Stimulated activated CD4-positive, alpha-beta T cell treated with anti-CD3 and anti-CD28 coated beads, Interleukin-15, amount 100 ng/mL, for 48 hours (primary cell): ENCODE measurements around the gene GRHL3.

Experiments
- DNase-seq, 2 donors: peaks; one replicate each; pipeline ENCODE4 v3.0.0-alpha.2; 2020; ENCODE audit warnings: low read depth in 2 of 2

Gene GRHL3

GRCh38 chr1:24317956-24318614, 1.1 kb upstream of the GRHL3 start:
- DNase-seq: no peak

- DNase-seq: no peak
Observed at GRCh38 chr1:24318615-24319311, 394 bp upstream of the GRHL3 start.

GRCh38 chr1:24319962-24320361, 805 bp downstream of the GRHL3 start:
- no peak for DNase-seq

GRCh38 chr1:24321126-24321525, 2.0 kb downstream of the GRHL3 start:
- no peak for DNase-seq

GRCh38 chr1:24321697-24322469, 2.7 kb downstream of the GRHL3 start:
- peak; percentile 63 to 67 for DNase-seq

GRCh38 chr1:24322470-24323177, 3.5 kb downstream of the GRHL3 start:
- no peak for DNase-seq

GRCh38 chr1:24323281-24323680, 4.1 kb downstream of the GRHL3 start:
- DNase-seq: no peak

- no peak for DNase-seq
Observed at GRCh38 chr1:24324903-24325302, 5.7 kb downstream of the GRHL3 start.

GRCh38 chr1:24325587-24326449, 6.7 kb downstream of the GRHL3 start:
- DNase-seq: no peak

- no peak for DNase-seq
Observed at GRCh38 chr1:24327486-24327885, 8.3 kb downstream of the GRHL3 start.

- no peak for DNase-seq
Observed at GRCh38 chr1:24327891-24328290, 8.7 kb downstream of the GRHL3 start.

GRCh38 chr1:24329331-24329730, 10.2 kb downstream of the GRHL3 start:
- DNase-seq: no peak

- no peak for DNase-seq
Observed at GRCh38 chr1:24329797-24330543, 10.8 kb downstream of the GRHL3 start.

GRCh38 chr1:24331961-24332673, 13.0 kb downstream of the GRHL3 start:
- DNase-seq: no peak

- DNase-seq: no peak
Observed at GRCh38 chr1:24336075-24336474, 16.9 kb downstream of the GRHL3 start.

- no peak for DNase-seq
Observed at GRCh38 chr1:24337455-24337854, 18.3 kb downstream of the GRHL3 start.

GRCh38 chr1:24338447-24338846, 19.3 kb downstream of the GRHL3 start:
- DNase-seq: no peak

GRCh38 chr1:24339996-24340395, 20.8 kb downstream of the GRHL3 start:
- DNase-seq: no peak

GRCh38 chr1:24340770-24341169, 21.6 kb downstream of the GRHL3 start:
- DNase-seq: no peak

- no peak for DNase-seq
Observed at GRCh38 chr1:24341260-24341659, 22.1 kb downstream of the GRHL3 start.
